Caco-2 (cell line): ENCODE measurements around the gene EXOC3. TPM values are rescaled to one million over a fixed set of nuclear protein-coding genes. Genes with fewer than 3 reads are reported as not detected.
"Not testable (repeated sequence)": the region's sequence is repeated elsewhere in the genome, so short reads cannot be mapped to it uniquely, and the experiment has no call there.

Experiments used
- BruUV-seq: library from RNA; stranded (reverse); fragments of 400-500 nt; replicated peaks from 2 replicates; lab custom pipeline; 2021; lab: Mats Ljungman, UMichigan
- CTCF ChIA-PET: fragments of 300-600 bp; sonication (Branson Sonifier 250); formaldehyde crosslinking; loops from one replicate; lab custom pipeline; 2022; ENCODE audit warnings: antibody characterized with exemption; lab: Charles Lee
- POLR2A ChIA-PET: fragments of 300-600 bp; sonication (Branson Sonifier 250); formaldehyde crosslinking; loops from one replicate; lab custom pipeline; 2022; ENCODE audit warnings: antibody characterized with exemption; lab: Charles Lee
- DNase-seq, 2 experiments: peaks; one replicate each; pipeline versions ENCODE4 v3.0.0 to v3.0.0-alpha.2; 2020 to 2022
- H3K27me3 ChIP-seq: replicated peaks from 2 replicates; pipeline ENCODE4 v1.6.0; 2011; ENCODE audit warnings: low read length; ENCODE audit not compliant: control insufficient read depth, insufficient read depth
- H3K36me3 ChIP-seq: 2 replicates; pipeline ENCODE4 v1.5.1; 2011; ENCODE audit warnings: low read length; ENCODE audit not compliant: control insufficient read depth, insufficient read depth
- H3K4me1 ChIP-seq: fragments of 250-450 bp; sonication (Bioruptor Pico); 2 replicates; pipeline ENCODE4 v1.5.1; 2020; ENCODE audit warnings: mild to moderate bottlenecking
- H3K4me3 ChIP-seq: 2 replicates; pipeline ENCODE4 v1.5.1; 2011; ENCODE audit warnings: low read depth, mild to moderate bottlenecking, control low read depth, low read length
- H3K9me3 ChIP-seq: fragments of 250-450 bp; sonication (Bioruptor Pico); 2 replicates; pipeline ENCODE4 v1.5.1; 2020; ENCODE audit warnings: mild to moderate bottlenecking, moderate library complexity
- H3K27ac Mint-ChIP-seq: one replicate; pipeline ENCODE4 v1.8.0; 2022; ENCODE audit warnings: mixed read lengths; ENCODE audit not compliant: unreplicated experiment
- H3K27me3 Mint-ChIP-seq: one replicate; pipeline ENCODE4 v1.8.0; 2022; ENCODE audit warnings: mixed read lengths; ENCODE audit not compliant: insufficient read depth, unreplicated experiment
- H3K36me3 Mint-ChIP-seq: one replicate; pipeline ENCODE4 v1.8.0; 2022; ENCODE audit warnings: mild to moderate bottlenecking, mixed read lengths; ENCODE audit not compliant: insufficient read depth, unreplicated experiment
- H3K4me1 Mint-ChIP-seq: one replicate; pipeline ENCODE4 v1.8.0; 2022; ENCODE audit warnings: low read depth, mixed read lengths; ENCODE audit not compliant: unreplicated experiment
- H3K4me3 Mint-ChIP-seq: one replicate; pipeline ENCODE4 v1.8.0; 2022; ENCODE audit warnings: mild to moderate bottlenecking, moderate library complexity, mixed read lengths; ENCODE audit not compliant: unreplicated experiment
- H3K9me3 Mint-ChIP-seq: one replicate; pipeline ENCODE4 v1.8.0; 2022; ENCODE audit warnings: mixed read lengths; ENCODE audit not compliant: unreplicated experiment
- CTCF ChIP-seq, 2 experiments: fragments of 200-600 bp in 1 of 2; IDR thresholded peaks; 1 replicate in 1 of 2; 2 replicates in 1 of 2; pipeline versions ENCODE4 v1.5.1 to v1.8.0; 2011 to 2022; ENCODE audit warnings: antibody characterized with exemption in 1 of 2, control low read depth in 1 of 2, inconsistent platforms in 1 of 2, low read depth in 1 of 2, low read length in 1 of 2, mild to moderate bottlenecking in 1 of 2, moderate library complexity in 1 of 2; ENCODE audit not compliant: insufficient read depth in 1 of 2, severe bottlenecking in 1 of 2, unreplicated experiment in 1 of 2
- intact Hi-C: fragments of 100-400 bp; cut with micrococcal nuclease; formaldehyde crosslinking; loops from one replicate; pipeline ENCODE4 v1.10.0; 2022; ENCODE audit not compliant: unreplicated experiment
- total RNA-seq: library from RNA; stranded (reverse); gene quantifications from 2 replicates; pipeline ENCODE4 v1.2.3, GENCODE V29; 2022

The EXOC3 gene
- total RNA-seq, 1 experiment from 2014 or later = 44.5 TPM

- H3K9me3 ChIP-seq = no peaks in the 10 kb centered on the region
- H3K36me3 ChIP-seq = no peaks in the 10 kb centered on the region
- intact Hi-C loops = no loop called here
- H3K4me1 ChIP-seq = no peaks in the 10 kb centered on the region
- Mint-ChIP-seq H3K9me3 (no peaks in the 10 kb centered on the region), H3K4me3 (no peak overlapping the region), H3K4me1 (no peaks in the 10 kb centered on the region), H3K27ac (no peak overlapping the region), H3K27me3 (no peaks in the 10 kb centered on the region), H3K36me3 (no peaks in the 10 kb centered on the region)
- CTCF ChIA-PET = no interaction called here
- DNase-seq = no peak
- BruUV-seq = no TSS peak
- TF ChIP-seq CTCF (IDR thresholded peaks at IDR 0.05; ENCODE audit: insufficient read depth in 1 of 2, low read depth in 1 of 2, low read length in 1 of 2, severe bottlenecking in 1 of 2, unreplicated experiment in 1 of 2) = no peak
- no peak overlapping the region for H3K4me3 ChIP-seq
- POLR2A ChIA-PET = no interaction called here
- no peaks in the 10 kb centered on the region for H3K27me3 ChIP-seq
Measured at GRCh38 chr5:485113-485945, 42.4 kb downstream of the EXOC3 start.

- H3K4me1 ChIP-seq = no peaks in the 10 kb centered on the region
- Mint-ChIP-seq H3K4me3 (no peak overlapping the region), H3K27me3 (no peaks in the 10 kb centered on the region), H3K36me3 (no peaks in the 10 kb centered on the region), H3K27ac (no peak overlapping the region), H3K9me3 (no peaks in the 10 kb centered on the region), H3K4me1 (no peaks in the 10 kb centered on the region)
- no peaks in the 10 kb centered on the region for H3K36me3 ChIP-seq
- CTCF ChIA-PET = no interaction called here
- no peak for TF ChIP-seq CTCF (IDR thresholded peaks at IDR 0.05; ENCODE audit: insufficient read depth in 1 of 2, low read depth in 1 of 2, low read length in 1 of 2, severe bottlenecking in 1 of 2, unreplicated experiment in 1 of 2)
- no peaks in the 10 kb centered on the region for H3K9me3 ChIP-seq
- intact Hi-C loops = no loop called here
- no peak for DNase-seq
- no peaks in the 10 kb centered on the region for H3K27me3 ChIP-seq
- no peak overlapping the region for H3K4me3 ChIP-seq
- BruUV-seq = no TSS peak
- POLR2A ChIA-PET = no interaction called here
Measured at GRCh38 chr5:485946-486491, 43.0 kb downstream of the EXOC3 start.

GRCh38 chr5:486597-486996, 43.6 kb downstream of the EXOC3 start:
- H3K9me3 Mint-ChIP-seq, DNase-seq, BruUV-seq, H3K4me1 Mint-ChIP-seq, H3K36me3 ChIP-seq, H3K27ac Mint-ChIP-seq, CTCF ChIA-PET, H3K9me3 ChIP-seq, POLR2A ChIA-PET, H3K4me3 Mint-ChIP-seq, intact Hi-C loops, H3K36me3 Mint-ChIP-seq, H3K27me3 ChIP-seq, H3K4me3 ChIP-seq, H3K27me3 Mint-ChIP-seq, H3K4me1 ChIP-seq: not testable (repeated sequence)
